ENCODE measurements around the gene KRTAP19-7. TPM values are rescaled to one million over a fixed set of nuclear protein-coding genes. Genes with fewer than 3 reads are reported as not detected.

Gene KRTAP19-7
- total and polyA plus RNA-seq, 2 of the 4 experiments (the other 2 are of a cell fraction), result not detected

DNA sequence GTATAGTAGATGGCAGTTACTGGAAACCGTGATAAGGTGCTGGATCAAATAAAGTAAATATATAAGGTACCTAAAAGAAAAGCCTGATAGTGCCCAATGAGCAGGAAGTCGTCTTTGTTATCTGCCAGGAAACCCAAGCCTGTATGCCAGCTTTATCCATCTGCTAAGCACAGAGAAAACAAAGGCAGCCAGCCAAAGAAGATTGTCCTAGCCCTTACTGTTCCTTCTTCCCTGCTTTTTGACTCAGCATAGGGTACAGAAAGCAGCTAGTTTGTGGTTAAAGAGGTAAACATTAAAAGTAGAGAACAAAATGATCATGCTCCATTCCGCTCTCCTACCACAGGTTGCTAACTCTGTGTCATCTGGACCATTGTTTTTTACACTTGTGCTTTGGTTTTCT, 19.0 kb upstream of the KRTAP19-7 start:
- dilution Hi-C loops (cut with HindIII; ENCODE audit: low sequenced_read_pairs, unreplicated experiment), result no loop called here
- ChIA-PET POLR2A (ENCODE audit: unreplicated experiment) (no interaction called here), CTCF (no interaction called here)
- no peak overlapping the region for H3K4me3 ChIP-seq (ENCODE audit: insufficient read depth, low read depth, low read length)
- no peak overlapping the region for H3K27ac ChIP-seq (ENCODE audit: insufficient read depth, low read length)
- H3K14ac ChIP-seq (replicated peaks; ENCODE audit: low read depth, low read length), result no peak overlapping the region
- H4K5ac ChIP-seq (ENCODE audit: low read depth, low read length), result no peak overlapping the region
- H4K91ac ChIP-seq (ENCODE audit: insufficient read depth, low read depth, low read length), result no peak overlapping the region
- intact Hi-C loops (cut with micrococcal nuclease), result no loop called here
- no peaks in the 10 kb centered on the region for H4K20me1 ChIP-seq (ENCODE audit: insufficient read depth, low read length)
- in situ Hi-C loops (cut with MboI; ENCODE audit: low sequenced_read_pairs), result no loop called here
- peaks cover 6% of the 10 kb centered on the region for H3K9me3 ChIP-seq (ENCODE audit: control insufficient read depth, insufficient read depth, low read length)
- BruUV-seq (replicated peaks), result no TSS peak
- no peak overlapping the region for H2AFZ ChIP-seq (replicated peaks; ENCODE audit: low read length, poor library complexity)
- H3K4me2 ChIP-seq (ENCODE audit: low read depth, low read length), result no peak overlapping the region
- H2BK5ac ChIP-seq (ENCODE audit: low read depth, low read length, poor library complexity, severe bottlenecking), result no peak overlapping the region
- ATAC-seq (ENCODE audit: low read depth) (no peak), DNase-seq (no peak)
- H3K79me1 ChIP-seq (ENCODE audit: low read depth in 1 of 2, low read length in 2 of 2), result no peaks in the 10 kb centered on the region
- H3K9me1 ChIP-seq (ENCODE audit: insufficient read depth, low read length), result no peaks in the 10 kb centered on the region
- no peak overlapping the region for H2BK15ac ChIP-seq (ENCODE audit: low read depth, low read length)
- no peak overlapping the region for H2BK120ac ChIP-seq (ENCODE audit: low read depth, low read length)
- no peak overlapping the region for H4K8ac ChIP-seq (ENCODE audit: low read depth in 2 of 2, low read length in 2 of 2)
- H3K36me3 ChIP-seq (ENCODE audit: control insufficient read depth, insufficient read depth, low read length), result no peaks in the 10 kb centered on the region
- H3K4me1 ChIP-seq (ENCODE audit: control insufficient read depth, insufficient read depth, low read length), result no peaks in the 10 kb centered on the region
- 29% methylated on average over 1 of the region's 3 CpGs; no CpG with 5 or more reads in 1 of the 2 experiments for WGBS, 2 experiments (ENCODE audit: extremely low coverage in 2 of 2, insufficient read length in 1 of 2)
- no peak overlapping the region for H2AK5ac ChIP-seq (ENCODE audit: low read depth, low read length)
- H3K18ac ChIP-seq (ENCODE audit: low read depth, low read length), result no peak overlapping the region
- no peak overlapping the region for H2AK9ac ChIP-seq (replicated peaks; ENCODE audit: low read depth, low read length, poor library complexity)
- no peak overlapping the region for H2BK20ac ChIP-seq (ENCODE audit: low read depth, low read length)
- TF ChIP-seq, protein P1, sequence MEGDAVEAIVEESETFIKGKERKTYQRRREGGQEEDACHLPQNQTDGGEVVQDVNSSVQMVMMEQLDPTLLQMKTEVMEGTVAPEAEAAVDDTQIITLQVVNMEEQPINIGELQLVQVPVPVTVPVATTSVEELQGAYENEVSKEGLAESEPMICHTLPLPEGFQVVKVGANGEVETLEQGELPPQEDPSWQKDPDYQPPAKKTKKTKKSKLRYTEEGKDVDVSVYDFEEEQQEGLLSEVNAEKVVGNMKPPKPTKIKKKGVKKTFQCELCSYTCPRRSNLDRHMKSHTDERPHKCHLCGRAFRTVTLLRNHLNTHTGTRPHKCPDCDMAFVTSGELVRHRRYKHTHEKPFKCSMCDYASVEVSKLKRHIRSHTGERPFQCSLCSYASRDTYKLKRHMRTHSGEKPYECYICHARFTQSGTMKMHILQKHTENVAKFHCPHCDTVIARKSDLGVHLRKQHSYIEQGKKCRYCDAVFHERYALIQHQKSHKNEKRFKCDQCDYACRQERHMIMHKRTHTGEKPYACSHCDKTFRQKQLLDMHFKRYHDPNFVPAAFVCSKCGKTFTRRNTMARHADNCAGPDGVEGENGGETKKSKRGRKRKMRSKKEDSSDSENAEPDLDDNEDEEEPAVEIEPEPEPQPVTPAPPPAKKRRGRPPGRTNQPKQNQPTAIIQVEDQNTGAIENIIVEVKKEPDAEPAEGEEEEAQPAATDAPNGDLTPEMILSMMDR (conservative IDR thresholded peaks at IDR 0.05; ENCODE audit: low read depth, low read length), result no peak
- TF ChIP-seq RAD21 (IDR thresholded peaks at IDR 0.05; ENCODE audit: low read length) (no peak), MXI1 (IDR thresholded peaks at IDR 0.05; ENCODE audit: borderline replicate concordance, low read depth, low read length) (no peak), NFE2L2 (IDR thresholded peaks at IDR 0.05; ENCODE audit: low read depth, low read length) (no peak), RFX5 (IDR thresholded peaks at IDR 0.05; ENCODE audit: low read depth, low read length) (no peak)
- TF ChIP-seq, protein P2, sequence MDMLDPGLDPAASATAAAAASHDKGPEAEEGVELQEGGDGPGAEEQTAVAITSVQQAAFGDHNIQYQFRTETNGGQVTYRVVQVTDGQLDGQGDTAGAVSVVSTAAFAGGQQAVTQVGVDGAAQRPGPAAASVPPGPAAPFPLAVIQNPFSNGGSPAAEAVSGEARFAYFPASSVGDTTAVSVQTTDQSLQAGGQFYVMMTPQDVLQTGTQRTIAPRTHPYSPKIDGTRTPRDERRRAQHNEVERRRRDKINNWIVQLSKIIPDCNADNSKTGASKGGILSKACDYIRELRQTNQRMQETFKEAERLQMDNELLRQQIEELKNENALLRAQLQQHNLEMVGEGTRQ (IDR thresholded peaks at IDR 0.05; ENCODE audit: low read depth, low read length), result no peak
- H3K23ac ChIP-seq (ENCODE audit: low read depth, low read length), result no peak overlapping the region
- no peak overlapping the region for H3K4ac ChIP-seq (ENCODE audit: low read depth, low read length)
- no peaks in the 10 kb centered on the region for H3K27me3 ChIP-seq (ENCODE audit: control insufficient read depth, insufficient read depth, low read length)
- no peak overlapping the region for H3K9ac ChIP-seq (ENCODE audit: low read depth, low read length)
- no peak overlapping the region for H3K56ac ChIP-seq (ENCODE audit: extremely low read depth, insufficient read depth, low read length)
